K562 (cell line): Measurements from ENCODE around the gene SLC25A21. TPM values are rescaled to one million over a fixed set of nuclear protein-coding genes. Genes with fewer than 3 reads are reported as not detected.

Source experiments
- C11orf30 ChIP-seq: fragments of 450-650 bp; IDR thresholded peaks from 2 replicates; pipeline ENCODE4 v1.6.1; 2016; ENCODE audit warnings: low read depth, mild to moderate bottlenecking
- DDX20 ChIP-seq: fragments of 450-650 bp; IDR thresholded peaks from 2 replicates; pipeline ENCODE4 v1.6.1; 2016; ENCODE audit warnings: missing genetic modification characterization, low read depth, mild to moderate bottlenecking, missing compliant biosample characterization, moderate library complexity
- DLX4 ChIP-seq: fragments of 250-450 bp; sonication (Bioruptor Pico); IDR thresholded peaks from 2 replicates; pipeline ENCODE4 v1.6.1; 2021; ENCODE audit warnings: mild to moderate bottlenecking
- FOXM1 ChIP-seq, 2 experiments: fragments of 450-650 bp in 1 of 2; sonication (generic) in 1 of 2; formaldehyde crosslinking in 1 of 2; IDR thresholded peaks; 2 replicates each; pipeline versions ENCODE4 v1.6.1 to v1.9.0; 2017 to 2022; ENCODE audit warnings: low read depth in 2 of 2, mild to moderate bottlenecking in 2 of 2, missing genetic modification reagents in 1 of 2, moderate library complexity in 1 of 2
- GTF2B ChIP-seq: IDR thresholded peaks from 2 replicates; pipeline ENCODE4 v1.6.1; 2011; ENCODE audit not compliant: insufficient read length; ENCODE audit errors: extremely low read depth
- GTF2E2 ChIP-seq: fragments of 200-800 bp; sonication (Bioruptor generic); IDR thresholded peaks from 2 replicates; pipeline ENCODE4 v1.6.1; 2016; ENCODE audit warnings: missing genetic modification characterization, missing compliant biosample characterization
- KHSRP ChIP-seq: fragments of 450-650 bp; IDR thresholded peaks from 2 replicates; pipeline ENCODE4 v1.6.1; 2017
- L3MBTL2 ChIP-seq: fragments of 450-650 bp; IDR thresholded peaks from 2 replicates; pipeline ENCODE4 v1.6.1; 2016; ENCODE audit warnings: mild to moderate bottlenecking, moderate library complexity
- MAFF ChIP-seq: IDR thresholded peaks from 2 replicates; pipeline ENCODE4 v1.6.1; 2012; ENCODE audit warnings: low read length, improper control_type of control experiment
- MAFK ChIP-seq: IDR thresholded peaks from 2 replicates; pipeline ENCODE4 v1.6.1; 2011; ENCODE audit warnings: low read length, improper control_type of control experiment
- MBD1 ChIP-seq: fragments of 250-450 bp; sonication (Bioruptor Pico); IDR thresholded peaks from 2 replicates; pipeline ENCODE4 v1.8.0; 2022; ENCODE audit warnings: inconsistent platforms
- MTA2 ChIP-seq: fragments of 450-650 bp; IDR thresholded peaks from 2 replicates; pipeline ENCODE4 v1.6.1; 2016; ENCODE audit warnings: low read depth
- MXD1 ChIP-seq: fragments of 250-450 bp; sonication (Bioruptor Pico); IDR thresholded peaks from 2 replicates; pipeline ENCODE4 v1.8.0; 2021; ENCODE audit warnings: borderline replicate concordance, mild to moderate bottlenecking, moderate library complexity; ENCODE audit not compliant: poor library complexity, severe bottlenecking
- RFX1 ChIP-seq: fragments of 450-650 bp; IDR thresholded peaks from 2 replicates; pipeline ENCODE4 v1.6.1; 2016; ENCODE audit warnings: mild to moderate bottlenecking, moderate library complexity
- SP2 ChIP-seq: IDR thresholded peaks from 2 replicates; pipeline ENCODE4 v1.6.1; 2011; ENCODE audit warnings: mild to moderate bottlenecking, low read depth, low read length, moderate library complexity; ENCODE audit not compliant: poor library complexity, severe bottlenecking; ENCODE audit errors: extremely low read depth
- TFE3 ChIP-seq: fragments of 450-650 bp; formaldehyde crosslinking; IDR thresholded peaks from 2 replicates; pipeline ENCODE4 v1.4.0; 2020; ENCODE audit warnings: mild to moderate bottlenecking, mixed read lengths
- ZBTB33 ChIP-seq: sonication (generic); formaldehyde crosslinking; IDR thresholded peaks from 2 replicates; pipeline ENCODE4 v1.8.1; 2023; ENCODE audit warnings: mild to moderate bottlenecking, missing genetic modification reagents
- ZNF316 ChIP-seq: fragments of 450-650 bp; IDR thresholded peaks from 2 replicates; pipeline ENCODE4 v1.6.1; 2016
- ZNF347 ChIP-seq: fragments of 450-650 bp; formaldehyde crosslinking; IDR thresholded peaks from 2 replicates; pipeline ENCODE4 v1.4.0; 2020; ENCODE audit warnings: low read depth, mild to moderate bottlenecking, moderate library complexity
- ZNF512 ChIP-seq: IDR thresholded peaks from 2 replicates; pipeline ENCODE4 v1.6.1; 2016; ENCODE audit warnings: missing genetic modification characterization, missing compliant biosample characterization
- polyA plus RNA-seq, 8 experiments: library from polyadenylated mRNA; depleted of rRNA in 4 of 8; stranded (reverse) in 5 of 8; unstranded in 3 of 8; fragments of >200 nt; fragmentation: Nextera tagmentation in 2 of 8; fragmentation: Illumina TruSeq in 1 of 8; extraction: Ambion mirVana in 2 of 8; extraction: Trizol in 1 of 8; gene quantifications; 2 replicates each; pipeline versions ENCODE4 v1.2.1 to v1.2.3, GENCODE V29; 2011 to 2014; ENCODE audit warnings: inconsistent platforms in 1 of 8, missing spikeins in 1 of 8
- total RNA-seq, 7 experiments: library from RNA; depleted of rRNA in 6 of 7; stranded (reverse); fragments of >200 nt in 6 of 7; fragmentation: Illumina TruSeq in 2 of 7; extraction: Trizol in 2 of 7; gene quantifications; 2 replicates each; pipeline versions ENCODE4 v1.2.1 to v1.2.3, GENCODE V29; 2011 to 2021; ENCODE audit warnings: low replicate concordance in 1 of 7

SLC25A21 gene
- total and polyA plus RNA-seq, 9 of the 15 experiments (the other 6 are each of a cell fraction or from before 2014, with no cell fraction given) = 15.2 to 46.7 (median 28.7) TPM

- TF ChIP-seq RFX1 (no peak), KHSRP (no peak), GTF2B (no peak), C11orf30 (peak; percentile 60), L3MBTL2 (no peak), ZNF512 (tag) (no peak), MXD1 (CRISPR knock-in tag) (no peak), SP2 (no peak), DLX4 (CRISPR knock-in tag) (no peak), TFE3 (no peak), MAFK (peak; percentile 55; the same call in 1 of the 2 replicates), MTA2 (no peak), ZNF347 (CRISPR knock-in tag) (no peak), MBD1 (CRISPR knock-in tag) (no peak), DDX20 (no peak), MAFF (peak; percentile 38), GTF2E2 (tag) (no peak), ZBTB33 (CRISPR knock-in tag) (no peak), ZNF316 (peak; percentile 71), FOXM1 (IDR thresholded peaks at IDR 0.05; ENCODE audit: low read depth) (no peak), FOXM1 (CRISPR knock-in tag; IDR thresholded peaks at IDR 0.05; ENCODE audit: low read depth) (no peak)
Measured at GRCh38 chr14:36951380-36951911, 221.0 kb downstream of the SLC25A21 start (continued).
